HEK293T (cell line): Measurements from ENCODE around the gene NLRP1.

Experiments used
- CTCF ChIA-PET: fragments of 350-600 bp; formaldehyde crosslinking; extraction: SDS; loops from one replicate; lab custom pipeline; 2021; ENCODE audit warnings: antibody characterized with exemption, inconsistent platforms; lab: Yijun Ruan, JAX
- POLR2A ChIA-PET: fragments of 350-600 bp; formaldehyde crosslinking; extraction: SDS; loops from one replicate; lab custom pipeline; 2020; ENCODE audit warnings: antibody characterized with exemption, inconsistent platforms; lab: Yijun Ruan, JAX
- DNase-seq: peaks from one replicate; pipeline ENCODE4 v3.0.0; 2012; ENCODE audit warnings: mixed read lengths; ENCODE audit errors: extremely low spot score
- ARNT ChIP-seq: fragments of 450-650 bp; IDR thresholded peaks from 2 replicates; pipeline ENCODE4 v1.6.1; 2017; ENCODE audit warnings: mild to moderate bottlenecking
- BHLHE40 ChIP-seq: fragments of 450-650 bp; IDR thresholded peaks from 2 replicates; pipeline ENCODE4 v1.6.1; 2016; ENCODE audit warnings: mild to moderate bottlenecking, moderate library complexity, borderline replicate concordance
- CTBP1 ChIP-seq: fragments of 450-650 bp; IDR thresholded peaks from 2 replicates; pipeline ENCODE4 v1.6.1; 2016; ENCODE audit warnings: borderline replicate concordance
- ELF4 ChIP-seq: fragments of 450-650 bp; IDR thresholded peaks from 2 replicates; pipeline ENCODE4 v1.6.1; 2017; ENCODE audit warnings: antibody characterized with exemption
- FOXA1 ChIP-seq: fragments of 450-650 bp; IDR thresholded peaks from 2 replicates; pipeline ENCODE4 v1.6.1; 2016; ENCODE audit warnings: mild to moderate bottlenecking
- FOXK2 ChIP-seq: fragments of 450-650 bp; IDR thresholded peaks from 2 replicates; pipeline ENCODE4 v1.6.1; 2016; ENCODE audit warnings: mild to moderate bottlenecking
- FOXM1 ChIP-seq: fragments of 450-650 bp; IDR thresholded peaks from 2 replicates; pipeline ENCODE4 v1.6.1; 2017; ENCODE audit warnings: mild to moderate bottlenecking, borderline replicate concordance
- HDGF ChIP-seq: fragments of 450-650 bp; IDR thresholded peaks from 2 replicates; pipeline ENCODE4 v1.6.1; 2017; ENCODE audit warnings: antibody characterized with exemption, borderline replicate concordance
- L3MBTL2 ChIP-seq: fragments of 450-650 bp; conservative IDR thresholded peaks from 2 replicates; pipeline ENCODE4 v1.6.1; 2016; ENCODE audit warnings: mild to moderate bottlenecking
- LEF1 ChIP-seq: fragments of 450-650 bp; IDR thresholded peaks from 2 replicates; pipeline ENCODE4 v1.6.1; 2017; ENCODE audit warnings: mild to moderate bottlenecking, borderline replicate concordance
- NFRKB ChIP-seq: fragments of 450-650 bp; IDR thresholded peaks from 2 replicates; pipeline ENCODE4 v1.6.1; 2016; ENCODE audit warnings: mild to moderate bottlenecking, moderate library complexity
- PKNOX1 ChIP-seq: fragments of 450-650 bp; IDR thresholded peaks from 2 replicates; pipeline ENCODE4 v1.6.1; 2016
- SP1 ChIP-seq: fragments of 450-650 bp; IDR thresholded peaks from 2 replicates; pipeline ENCODE4 v1.6.1; 2017
- SUZ12 ChIP-seq: fragments of 450-650 bp; IDR thresholded peaks from 2 replicates; pipeline ENCODE4 v1.6.1; 2016; ENCODE audit warnings: mild to moderate bottlenecking
- TARDBP ChIP-seq: fragments of 450-650 bp; IDR thresholded peaks from 2 replicates; pipeline ENCODE4 v1.6.1; 2016
- ZNF384 ChIP-seq: fragments of 450-650 bp; IDR thresholded peaks from 2 replicates; pipeline ENCODE4 v1.6.1; 2016

Gene NLRP1

GRCh38 chr17:5610956-5611355 lies 26.6 kb upstream of the NLRP1 start:
- ChIA-PET POLR2A (no interaction called here), CTCF (no interaction called here)
- DNase-seq: no peak
- no peak for TF ChIP-seq FOXM1
- TF ChIP-seq SUZ12: no peak
- TF ChIP-seq CTBP1: no peak
- no peak for TF ChIP-seq BHLHE40
- no peak for TF ChIP-seq SP1
- TF ChIP-seq PKNOX1: no peak
- TF ChIP-seq ARNT: no peak
- no peak for TF ChIP-seq TARDBP
- no peak for TF ChIP-seq ZNF384
- no peak for TF ChIP-seq ELF4
- TF ChIP-seq FOXK2: no peak
- TF ChIP-seq LEF1: no peak
- no peak for TF ChIP-seq L3MBTL2
- no peak for TF ChIP-seq NFRKB
- no peak for TF ChIP-seq HDGF

GRCh38 chr17:5608399-5609112 lies 24.2 kb upstream of the NLRP1 start:
- ChIA-PET CTCF (interaction anchor here (0.7 kb wide), 1 partner anchor 98 kb away, joined by 3 read pairs; no protein-coding TSS in a partner anchor), POLR2A (no interaction called here)
- TF ChIP-seq ARNT (no peak), NFRKB (no peak)
- no peak for DNase-seq

- ChIA-PET CTCF (interaction anchor here (0.7 kb wide), 1 partner anchor 99 kb away, joined by 3 read pairs; no protein-coding TSS in a partner anchor), POLR2A (no interaction called here)
- no peak for DNase-seq
- TF ChIP-seq NFRKB (no peak), ZNF384 (no peak), BHLHE40 (no peak), L3MBTL2 (no peak), SUZ12 (no peak), ELF4 (no peak), FOXK2 (no peak), PKNOX1 (no peak), TARDBP (no peak)
These were observed 23.6 kb upstream of the NLRP1 start for GRCh38 chr17:5607946-5608345.

- POLR2A ChIA-PET: no interaction called here
- no peak for TF ChIP-seq PKNOX1
- no peak for TF ChIP-seq LEF1
- TF ChIP-seq SUZ12: no peak
- TF ChIP-seq FOXK2: no peak
- no peak for TF ChIP-seq ARNT
- TF ChIP-seq SP1: no peak
- TF ChIP-seq FOXM1: no peak
- no peak for TF ChIP-seq BHLHE40
- no peak for TF ChIP-seq FOXA1
- TF ChIP-seq NFRKB: no peak
- TF ChIP-seq HDGF: no peak
- TF ChIP-seq CTBP1: no peak
- no peak for TF ChIP-seq ELF4
- TF ChIP-seq ZNF384: no peak
- TF ChIP-seq TARDBP: no peak
- TF ChIP-seq L3MBTL2: no peak
- CTCF ChIA-PET: no interaction called here
- no peak for DNase-seq
These were observed 21.1 kb upstream of the NLRP1 start for GRCh38 chr17:5605452-5605851.

GRCh38 chr17:5600041-5600440 lies 15.7 kb upstream of the NLRP1 start:
- ChIA-PET CTCF (no interaction called here), POLR2A (no interaction called here)
- DNase-seq: no peak
- TF ChIP-seq SP1 (no peak), LEF1 (no peak)

DNA sequence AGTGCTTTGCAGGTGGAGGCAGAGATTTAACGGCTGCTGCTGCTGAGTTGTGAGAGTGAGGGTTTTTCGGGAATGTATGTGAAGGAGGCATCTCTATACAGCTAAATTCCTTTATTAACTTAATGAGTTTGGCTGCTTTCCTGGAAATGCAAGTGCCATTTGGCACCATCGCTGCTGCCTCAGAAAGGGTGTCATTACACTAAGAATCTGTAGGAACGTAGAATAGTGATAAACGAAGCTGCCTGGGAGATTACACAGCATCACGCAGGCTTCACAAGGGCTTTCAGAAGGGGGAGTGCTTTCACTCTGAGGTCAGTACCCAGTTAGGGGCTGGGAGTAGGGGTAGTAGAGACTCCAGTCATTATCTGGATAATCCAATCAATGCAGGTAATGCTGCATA lies 14.1 kb upstream of the NLRP1 start:
- CTCF ChIA-PET: no interaction called here
- DNase-seq: no peak
- POLR2A ChIA-PET: no interaction called here
- no peak for TF ChIP-seq NFRKB

- CTCF ChIA-PET: no interaction called here
- DNase-seq: no peak
- TF ChIP-seq LEF1 (no peak), FOXA1 (no peak), FOXK2 (no peak), SP1 (no peak), CTBP1 (no peak), BHLHE40 (no peak), FOXM1 (no peak), ELF4 (no peak), L3MBTL2 (no peak)
- POLR2A ChIA-PET: no interaction called here
These were observed 12.1 kb upstream of the NLRP1 start for GRCh38 chr17:5596421-5596820.
